ENCODE results near the gene CSTPP1. TPM values are rescaled to one million over a fixed set of nuclear protein-coding genes. Genes with fewer than 3 reads are reported as not detected.
"Not testable (repeated sequence)": the region's sequence is repeated elsewhere in the genome, so short reads cannot be mapped to it uniquely, and the experiment has no call there.

The CSTPP1 gene
- total RNA-seq, 3 donors from 2014 or later, result 13.4 to 43.6 (median 30.5) TPM

- TF ChIP-seq POLR2A (IDR thresholded peaks at IDR 0.05) (no peak), POLR2AphosphoS5 (IDR thresholded peaks at IDR 0.05) (no peak)
- TF ChIP-seq, protein P1, sequence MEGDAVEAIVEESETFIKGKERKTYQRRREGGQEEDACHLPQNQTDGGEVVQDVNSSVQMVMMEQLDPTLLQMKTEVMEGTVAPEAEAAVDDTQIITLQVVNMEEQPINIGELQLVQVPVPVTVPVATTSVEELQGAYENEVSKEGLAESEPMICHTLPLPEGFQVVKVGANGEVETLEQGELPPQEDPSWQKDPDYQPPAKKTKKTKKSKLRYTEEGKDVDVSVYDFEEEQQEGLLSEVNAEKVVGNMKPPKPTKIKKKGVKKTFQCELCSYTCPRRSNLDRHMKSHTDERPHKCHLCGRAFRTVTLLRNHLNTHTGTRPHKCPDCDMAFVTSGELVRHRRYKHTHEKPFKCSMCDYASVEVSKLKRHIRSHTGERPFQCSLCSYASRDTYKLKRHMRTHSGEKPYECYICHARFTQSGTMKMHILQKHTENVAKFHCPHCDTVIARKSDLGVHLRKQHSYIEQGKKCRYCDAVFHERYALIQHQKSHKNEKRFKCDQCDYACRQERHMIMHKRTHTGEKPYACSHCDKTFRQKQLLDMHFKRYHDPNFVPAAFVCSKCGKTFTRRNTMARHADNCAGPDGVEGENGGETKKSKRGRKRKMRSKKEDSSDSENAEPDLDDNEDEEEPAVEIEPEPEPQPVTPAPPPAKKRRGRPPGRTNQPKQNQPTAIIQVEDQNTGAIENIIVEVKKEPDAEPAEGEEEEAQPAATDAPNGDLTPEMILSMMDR (IDR thresholded peaks at IDR 0.05), result no peak
- DNase-seq (ENCODE audit: low spot score in 2 of 2), result no peak
- Histone ChIP-seq H3K27ac (no peak overlapping the region), H3K4me3 (no peak overlapping the region), H3K4me1 (no peaks in the 10 kb centered on the region), H3K36me3 (no peaks in the 10 kb centered on the region), H3K9me3 (no peaks in the 10 kb centered on the region), H3K27me3 (no peaks in the 10 kb centered on the region)
- intact Hi-C loops (cut with DNase I; ENCODE audit: low total_unique reads), result no loop called here
These were observed 171.2 kb downstream of the CSTPP1 start for GRCh38 chr11:47107744-47108143.

DNA sequence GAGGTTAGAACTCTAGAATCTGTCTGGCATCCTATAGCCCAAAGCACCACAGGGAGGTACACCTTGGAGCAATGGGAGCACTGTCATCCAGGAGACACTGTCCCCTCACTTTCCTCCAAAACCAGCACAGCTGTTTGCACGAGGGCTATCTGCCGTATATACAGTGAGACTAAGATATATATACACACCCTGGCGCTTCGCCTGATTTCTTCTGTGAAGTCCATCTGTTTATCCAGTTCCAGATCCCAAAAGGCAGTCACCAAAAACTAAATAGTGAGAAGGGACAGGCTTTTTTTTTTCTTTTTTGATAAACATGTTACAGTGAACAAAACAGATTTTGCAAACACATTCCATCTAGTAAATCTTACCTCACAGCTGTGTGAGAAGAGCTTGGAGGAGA is 171.7 kb downstream of the CSTPP1 start:
- Histone ChIP-seq H3K4me1 (no peaks in the 10 kb centered on the region), H3K27me3 (no peaks in the 10 kb centered on the region), H3K36me3 (no peaks in the 10 kb centered on the region), H3K9me3 (no peaks in the 10 kb centered on the region), H3K4me3 (no peak overlapping the region), H3K27ac (no peak overlapping the region)
- DNase-seq (ENCODE audit: low spot score in 2 of 2), result no peak
- TF ChIP-seq POLR2A (IDR thresholded peaks at IDR 0.05) (no peak), POLR2AphosphoS5 (IDR thresholded peaks at IDR 0.05) (no peak)
- TF ChIP-seq, protein P1 (IDR thresholded peaks at IDR 0.05), result no peak
- intact Hi-C loops (cut with DNase I; ENCODE audit: low total_unique reads), result no loop called here

- TF ChIP-seq POLR2AphosphoS5 (IDR thresholded peaks at IDR 0.05) (no peak), POLR2A (IDR thresholded peaks at IDR 0.05) (no peak)
- TF ChIP-seq, protein P1 (IDR thresholded peaks at IDR 0.05), result no peak
- no peak overlapping the region for H3K4me3 ChIP-seq
- peak overlapping the region in 1 of 2 donors; percentile 25 for H3K27ac ChIP-seq
- H3K36me3 ChIP-seq, result no peaks in the 10 kb centered on the region
- DNase-seq (ENCODE audit: low spot score in 2 of 2), result no peak
- no peaks in the 10 kb centered on the region for H3K9me3 ChIP-seq
- H3K4me1 ChIP-seq, result no peaks in the 10 kb centered on the region
- no peaks in the 10 kb centered on the region for H3K27me3 ChIP-seq
- intact Hi-C loops (cut with DNase I; ENCODE audit: low total_unique reads), result no loop called here
These were observed 172.6 kb downstream of the CSTPP1 start for GRCh38 chr11:47109051-47109726.

DNA sequence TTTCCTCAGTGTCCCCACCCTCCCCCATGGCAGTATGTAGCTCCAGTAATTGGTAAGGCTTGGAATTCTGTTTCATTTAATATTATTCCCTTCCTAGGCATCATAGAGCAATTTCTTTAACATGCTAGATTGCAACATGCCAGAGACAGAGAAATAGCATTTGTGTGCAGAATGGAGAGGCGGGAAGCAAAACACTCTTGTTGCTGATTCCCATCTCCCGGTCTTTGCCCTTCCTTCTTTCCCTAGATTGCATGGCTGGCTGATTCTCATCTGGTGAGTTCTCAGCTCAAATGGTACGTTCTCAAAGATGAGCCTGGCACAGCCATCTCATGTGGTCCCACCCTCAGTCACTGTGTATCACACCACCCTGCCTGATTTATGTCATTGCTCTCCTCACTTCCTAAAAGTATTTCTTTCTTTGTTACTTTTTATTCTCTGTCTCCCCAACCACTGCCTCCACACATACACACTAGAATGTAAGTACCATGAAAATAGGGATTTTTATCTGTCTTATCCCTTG is 173.2 kb downstream of the CSTPP1 start:
- DNase-seq (ENCODE audit: low spot score in 2 of 2), result no peak
- Histone ChIP-seq H3K4me1 (no peaks in the 10 kb centered on the region), H3K27ac (no peak overlapping the region), H3K36me3 (no peaks in the 10 kb centered on the region), H3K9me3 (no peaks in the 10 kb centered on the region), H3K4me3 (no peak overlapping the region), H3K27me3 (no peaks in the 10 kb centered on the region)
- TF ChIP-seq POLR2A (IDR thresholded peaks at IDR 0.05), result no peak
- no peak for TF ChIP-seq POLR2AphosphoS5 (IDR thresholded peaks at IDR 0.05)
- TF ChIP-seq, protein P1 (IDR thresholded peaks at IDR 0.05), result no peak
- intact Hi-C loops (cut with DNase I; ENCODE audit: low total_unique reads), result no loop called here

- intact Hi-C loops (cut with DNase I; ENCODE audit: low total_unique reads), result no loop called here
- Histone ChIP-seq H3K36me3 (no peaks in the 10 kb centered on the region), H3K27me3 (no peaks in the 10 kb centered on the region), H3K27ac (no peak overlapping the region), H3K4me1 (no peaks in the 10 kb centered on the region), H3K9me3 (no peaks in the 10 kb centered on the region), H3K4me3 (no peak overlapping the region)
- no peak for DNase-seq (ENCODE audit: low spot score in 2 of 2)
- TF ChIP-seq, protein P1 (IDR thresholded peaks at IDR 0.05), result no peak
- TF ChIP-seq POLR2AphosphoS5 (IDR thresholded peaks at IDR 0.05), result no peak
- no peak for TF ChIP-seq POLR2A (IDR thresholded peaks at IDR 0.05)
These were observed 174.8 kb downstream of the CSTPP1 start for GRCh38 chr11:47111318-47111804.

DNA sequence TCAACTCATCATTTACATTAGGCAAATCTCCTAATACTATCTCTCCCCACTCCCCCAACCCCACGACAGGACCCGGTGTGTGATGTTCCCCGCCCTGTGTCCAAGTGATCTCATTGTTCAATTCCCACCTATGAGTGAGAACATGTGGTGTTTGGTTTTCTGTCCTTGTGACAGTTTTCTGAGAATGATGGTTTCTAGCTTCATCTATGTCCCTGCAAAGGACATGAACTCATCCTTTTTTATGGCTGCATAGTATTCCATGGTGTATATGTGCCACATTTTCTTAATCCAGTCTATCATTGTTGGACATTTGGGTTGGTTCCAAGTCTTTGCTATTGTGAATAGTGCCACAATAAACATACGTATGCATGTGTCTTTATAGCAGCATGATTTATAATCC is 176.4 kb downstream of the CSTPP1 start:
- DNase-seq (ENCODE audit: low spot score in 2 of 2); H3K4me3 ChIP-seq; H3K36me3 ChIP-seq; H3K4me1 ChIP-seq; intact Hi-C loops (cut with DNase I; ENCODE audit: low total_unique reads); H3K27ac ChIP-seq; H3K27me3 ChIP-seq; H3K9me3 ChIP-seq: not testable (repeated sequence)
